SKM-1 treated with dmso at 0.1 percent for 144 hours (cell line): Measurements from ENCODE around the gene SELPLG.
"Not testable (repeated sequence)": the region's sequence is repeated elsewhere in the genome, so short reads cannot be mapped to it uniquely, and the experiment has no call there.

ENCODE experiments used
- DNase-seq: peaks from one replicate; lab custom pipeline; 2025; ENCODE audit not compliant: unreplicated experiment; lab: John Stamatoyannopoulos, UW

The SELPLG gene

DNA sequence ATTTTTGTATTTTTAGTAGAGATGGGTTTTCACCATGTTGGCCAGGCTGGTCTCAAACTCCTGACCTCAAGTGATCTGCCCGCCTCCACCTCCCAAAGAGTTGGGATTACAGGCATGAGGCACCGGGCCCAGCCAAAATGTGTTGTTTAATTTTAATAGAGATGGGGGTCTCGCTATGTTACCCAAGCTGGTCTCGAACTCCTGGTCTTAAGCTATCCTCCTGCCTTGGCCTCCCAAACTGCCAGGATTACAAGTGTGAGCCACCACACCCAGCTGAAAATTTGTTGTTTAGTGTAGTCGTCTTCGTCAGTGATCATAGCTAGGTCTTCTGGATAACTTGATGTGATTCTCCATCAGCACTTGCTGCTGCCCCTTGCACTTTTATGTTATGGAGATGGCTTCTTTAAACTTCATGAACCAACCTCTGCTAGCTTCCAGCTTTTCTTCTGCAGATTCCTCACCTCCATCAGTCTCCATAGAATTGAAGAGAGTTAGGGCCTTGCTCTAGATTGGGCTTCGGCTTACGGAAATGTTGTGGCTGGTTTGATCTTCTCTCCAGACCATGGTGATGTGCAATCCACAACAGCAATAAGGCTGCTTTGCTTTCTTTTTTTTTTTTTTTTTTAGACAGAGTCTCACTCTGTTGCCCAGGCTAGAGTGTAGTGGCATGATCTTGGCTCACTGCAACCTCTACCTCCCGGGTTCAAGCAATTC lies 58.3 kb downstream of the SELPLG start:
- DNase-seq, result no peak

GRCh38 chr12:108574276-108574675 lies 59.4 kb downstream of the SELPLG start:
- DNase-seq, result not testable (repeated sequence)

GRCh38 chr12:108573317-108573716 lies 60.4 kb downstream of the SELPLG start:
- no peak for DNase-seq

GRCh38 chr12:108572166-108572790 lies 61.4 kb downstream of the SELPLG start:
- DNase-seq, result no peak
